HEK293 (cell line): Measurements from ENCODE around the gene NPRL2.

ENCODE experiments used
- CTCF ChIA-PET: fragments of 350-600 bp; formaldehyde crosslinking; extraction: SDS; loops from one replicate; lab custom pipeline; 2021; ENCODE audit warnings: antibody characterized with exemption; lab: Yijun Ruan, JAX
- POLR2A ChIA-PET: fragments of 300-600 bp; formaldehyde crosslinking; extraction: SDS; loops from one replicate; lab custom pipeline; 2020; ENCODE audit warnings: antibody characterized with exemption, inconsistent platforms; lab: Yijun Ruan, JAX
- H3K27ac ChIP-seq: fragments of 200-500 bp; sonication (Bioruptor generic); 2 replicates; pipeline ENCODE4 v1.5.1; 2014; ENCODE audit warnings: low read depth, low read length, control low read depth, inconsistent platforms; ENCODE audit errors: extremely low read depth
- H3K36me3 ChIP-seq, 2 experiments: fragments of 200-500 bp in 1 of 2; sonication (Bioruptor generic) in 1 of 2; 1 replicate in 1 of 2; 2 replicates in 1 of 2; pipeline ENCODE4 v1.5.1; 2014 to 2017; ENCODE audit warnings: inconsistent platforms in 2 of 2, low read length in 2 of 2; ENCODE audit not compliant: control insufficient read depth in 2 of 2, insufficient read depth in 1 of 2
- H3K4me1 ChIP-seq: fragments of 200-500 bp; sonication (Bioruptor generic); 2 replicates; pipeline ENCODE4 v1.5.1; 2014; ENCODE audit warnings: mild to moderate bottlenecking, low read length, inconsistent platforms; ENCODE audit not compliant: control insufficient read depth, insufficient read depth
- H3K4me3 ChIP-seq: 2 replicates; pipeline ENCODE4 v1.5.1; 2011; ENCODE audit warnings: low read depth, mild to moderate bottlenecking, control low read depth, low read length, moderate library complexity
- H3K9me3 ChIP-seq: fragments of 200-500 bp; sonication (Bioruptor generic); 2 replicates; pipeline ENCODE4 v1.5.1; 2014; ENCODE audit warnings: low read depth, low read length, inconsistent platforms; ENCODE audit not compliant: control insufficient read depth, insufficient read depth
- EGR2 ChIP-seq: fragments of 450-650 bp; formaldehyde crosslinking; IDR thresholded peaks from 2 replicates; pipeline ENCODE4 v1.5.1; 2016; ENCODE audit warnings: low read depth, missing biosample characterization, missing genetic modification characterization
- PATZ1 ChIP-seq: fragments of 450-650 bp; formaldehyde crosslinking; IDR thresholded peaks from 2 replicates; pipeline ENCODE4 v1.5.1; 2016; ENCODE audit warnings: missing biosample characterization, missing genetic modification characterization
- ZBTB11 ChIP-seq: fragments of 450-650 bp; formaldehyde crosslinking; conservative IDR thresholded peaks from 2 replicates; pipeline ENCODE4 v1.5.1; 2016; ENCODE audit warnings: low read depth, missing biosample characterization, missing genetic modification characterization
- ZNF518A ChIP-seq: fragments of 450-650 bp; formaldehyde crosslinking; conservative IDR thresholded peaks from 2 replicates; pipeline ENCODE4 v1.5.1; 2016; ENCODE audit warnings: low read depth, missing biosample characterization, missing genetic modification characterization
- ZNF654 ChIP-seq: fragments of 450-650 bp; formaldehyde crosslinking; IDR thresholded peaks from 2 replicates; pipeline ENCODE4 v1.5.1; 2016; ENCODE audit warnings: low read depth, missing biosample characterization, missing genetic modification characterization

Gene NPRL2

GRCh38 chr3:50371133-50371685, 20.6 kb upstream of the NPRL2 start (continued):
- TF ChIP-seq ZNF518A (tag by site-specific recombination) = no peak

- POLR2A ChIA-PET = interaction anchor here (1.0 kb wide), 1 partner anchor 172 kb away, joined by 3 read pairs; no protein-coding TSS in a partner anchor
- CTCF ChIA-PET = interaction anchor here (0.7 to 1.4 kb wide), 6 partner anchors 11 to 1402 kb away, joined by 3 read pairs; no protein-coding TSS in a partner anchor
- H3K27ac ChIP-seq = peak overlapping the region; percentile 34; the same call in 1 of the 2 replicates
These were observed 20.0 kb upstream of the NPRL2 start for GRCh38 chr3:50370594-50370993.

GRCh38 chr3:50369012-50369670, 18.6 kb upstream of the NPRL2 start:
- peak; percentile 42; the same call in 1 of the 2 replicates for TF ChIP-seq EGR2 (tag by site-specific recombination)
- no peak for TF ChIP-seq PATZ1 (tag by site-specific recombination)
- no peaks in the 10 kb centered on the region for H3K4me1 ChIP-seq

More at GRCh38 chr3:50370594-50370993, 20.0 kb upstream of the NPRL2 start:
- no peaks in the 10 kb centered on the region for H3K36me3 ChIP-seq
- H3K9me3 ChIP-seq = no peaks in the 10 kb centered on the region
- TF ChIP-seq ZBTB11 (tag by site-specific recombination) (no peak), ZNF654 (tag by site-specific recombination) (peak; percentile 47; the same call in 1 of the 2 replicates)
- TF ChIP-seq, all 188 proteins: peak for 1
- Histone ChIP-seq H3K4me3 (no peak overlapping the region), H3K4me1 (no peaks in the 10 kb centered on the region)

More at GRCh38 chr3:50369012-50369670, 18.6 kb upstream of the NPRL2 start:
- POLR2A ChIA-PET = interaction anchor here (0.9 to 1.0 kb wide), 2 partner anchors 19 to 41 kb away, joined by 3 to 8 read pairs; partner anchors contain the start of genes CYB561D2 and NPRL2
- H3K9me3 ChIP-seq = no peaks in the 10 kb centered on the region
- CTCF ChIA-PET = interaction anchor here (0.6 to 1.4 kb wide), 3 partner anchors 12 to 149 kb away, joined by 3 read pairs; no protein-coding TSS in a partner anchor
- H3K36me3 ChIP-seq = no peaks in the 10 kb centered on the region
- no peak overlapping the region for H3K27ac ChIP-seq
- no peak overlapping the region for H3K4me3 ChIP-seq
